ENCODE measurements around the gene VPS26A.

DNA sequence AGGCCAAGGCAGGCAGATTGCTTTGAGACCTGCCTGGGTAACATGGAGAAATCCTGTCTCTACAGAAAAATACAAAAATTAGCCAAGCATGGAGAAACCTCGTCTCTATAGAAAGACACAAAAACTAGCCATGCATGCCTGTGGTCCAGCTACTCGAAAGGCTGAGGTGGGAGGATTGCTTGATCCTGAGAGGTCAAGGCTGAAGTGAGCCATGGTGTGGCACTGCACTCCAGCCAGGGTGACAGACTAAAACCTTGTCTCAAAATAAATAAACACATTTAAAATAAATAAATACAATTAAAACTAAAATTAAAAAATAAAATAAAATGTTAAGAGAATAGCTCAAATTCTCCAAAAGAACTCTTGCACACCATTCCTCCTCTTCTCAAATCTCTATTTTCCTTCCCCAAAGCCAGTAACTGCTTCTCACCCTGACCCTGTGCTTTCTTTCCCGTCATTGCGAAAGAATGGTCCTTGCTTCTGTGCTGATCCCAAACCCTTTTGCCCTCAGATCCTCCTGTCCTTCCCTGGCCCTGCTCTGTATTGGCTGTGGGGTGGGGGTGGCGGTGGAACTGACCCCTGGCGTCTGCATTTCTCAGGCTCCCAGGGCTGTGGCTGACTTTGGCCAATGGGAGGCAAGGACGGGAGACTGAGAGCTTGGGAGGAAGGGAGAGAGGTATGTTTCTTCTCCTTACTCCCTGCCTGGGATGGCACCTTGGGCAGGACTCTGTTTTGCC, 23.7 kb upstream of the VPS26A start:
- TF ChIP-seq, protein P1, sequence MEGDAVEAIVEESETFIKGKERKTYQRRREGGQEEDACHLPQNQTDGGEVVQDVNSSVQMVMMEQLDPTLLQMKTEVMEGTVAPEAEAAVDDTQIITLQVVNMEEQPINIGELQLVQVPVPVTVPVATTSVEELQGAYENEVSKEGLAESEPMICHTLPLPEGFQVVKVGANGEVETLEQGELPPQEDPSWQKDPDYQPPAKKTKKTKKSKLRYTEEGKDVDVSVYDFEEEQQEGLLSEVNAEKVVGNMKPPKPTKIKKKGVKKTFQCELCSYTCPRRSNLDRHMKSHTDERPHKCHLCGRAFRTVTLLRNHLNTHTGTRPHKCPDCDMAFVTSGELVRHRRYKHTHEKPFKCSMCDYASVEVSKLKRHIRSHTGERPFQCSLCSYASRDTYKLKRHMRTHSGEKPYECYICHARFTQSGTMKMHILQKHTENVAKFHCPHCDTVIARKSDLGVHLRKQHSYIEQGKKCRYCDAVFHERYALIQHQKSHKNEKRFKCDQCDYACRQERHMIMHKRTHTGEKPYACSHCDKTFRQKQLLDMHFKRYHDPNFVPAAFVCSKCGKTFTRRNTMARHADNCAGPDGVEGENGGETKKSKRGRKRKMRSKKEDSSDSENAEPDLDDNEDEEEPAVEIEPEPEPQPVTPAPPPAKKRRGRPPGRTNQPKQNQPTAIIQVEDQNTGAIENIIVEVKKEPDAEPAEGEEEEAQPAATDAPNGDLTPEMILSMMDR (conservative IDR thresholded peaks at IDR 0.05 in 1 of 2, IDR thresholded peaks at IDR 0.05 in 1 of 2; ENCODE audit: low read depth in 1 of 2, low read length in 2 of 2) = no peak
- TF ChIP-seq EZH2 (IDR thresholded peaks at IDR 0.05; ENCODE audit: low read length, missing control alignments) = no peak

All from fibroblast of lung (primary cell).